VCaP (cell line): ENCODE results near the gene TPH1.

Experiments used
- H3K27ac ChIP-seq: fragments of 450-650 bp; 2 replicates; pipeline ENCODE4 v1.5.1; 2017
- TF ChIP-seq, protein P1 (sequence below): fragments of 450-650 bp; conservative IDR thresholded peaks from 2 replicates; pipeline ENCODE4 v1.5.1; 2017; ENCODE audit warnings: mild to moderate bottlenecking, moderate library complexity

TPH1 gene

DNA sequence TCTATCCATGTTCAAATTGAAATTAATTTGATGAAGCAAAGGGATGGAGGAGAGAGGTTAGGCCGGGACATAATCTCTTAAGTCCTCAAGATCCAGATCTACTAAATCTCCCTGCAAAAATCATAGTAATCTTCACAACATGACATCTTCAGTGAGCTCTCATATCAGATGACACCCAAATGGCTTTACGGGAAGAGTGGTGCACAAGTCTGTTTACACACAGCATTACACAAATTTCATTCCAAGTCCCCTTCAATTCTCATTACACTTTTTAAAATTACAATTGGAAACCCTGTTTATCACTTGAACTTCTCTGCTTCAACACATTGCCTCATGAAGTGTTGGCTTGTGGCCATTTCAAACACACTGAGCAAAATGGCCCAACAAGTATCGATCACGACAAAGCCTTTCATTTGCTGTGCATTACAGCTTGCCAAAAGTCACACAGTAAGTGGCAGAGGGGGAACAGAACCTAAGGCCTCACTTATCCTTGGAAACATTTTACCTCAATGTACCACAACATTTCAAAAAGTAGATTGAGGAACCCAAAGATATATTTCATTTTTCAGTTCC lies 17.9 kb upstream of the TPH1 start:
- TF ChIP-seq, protein P1, sequence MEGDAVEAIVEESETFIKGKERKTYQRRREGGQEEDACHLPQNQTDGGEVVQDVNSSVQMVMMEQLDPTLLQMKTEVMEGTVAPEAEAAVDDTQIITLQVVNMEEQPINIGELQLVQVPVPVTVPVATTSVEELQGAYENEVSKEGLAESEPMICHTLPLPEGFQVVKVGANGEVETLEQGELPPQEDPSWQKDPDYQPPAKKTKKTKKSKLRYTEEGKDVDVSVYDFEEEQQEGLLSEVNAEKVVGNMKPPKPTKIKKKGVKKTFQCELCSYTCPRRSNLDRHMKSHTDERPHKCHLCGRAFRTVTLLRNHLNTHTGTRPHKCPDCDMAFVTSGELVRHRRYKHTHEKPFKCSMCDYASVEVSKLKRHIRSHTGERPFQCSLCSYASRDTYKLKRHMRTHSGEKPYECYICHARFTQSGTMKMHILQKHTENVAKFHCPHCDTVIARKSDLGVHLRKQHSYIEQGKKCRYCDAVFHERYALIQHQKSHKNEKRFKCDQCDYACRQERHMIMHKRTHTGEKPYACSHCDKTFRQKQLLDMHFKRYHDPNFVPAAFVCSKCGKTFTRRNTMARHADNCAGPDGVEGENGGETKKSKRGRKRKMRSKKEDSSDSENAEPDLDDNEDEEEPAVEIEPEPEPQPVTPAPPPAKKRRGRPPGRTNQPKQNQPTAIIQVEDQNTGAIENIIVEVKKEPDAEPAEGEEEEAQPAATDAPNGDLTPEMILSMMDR: no peak
- peak overlapping the region; percentile 99 for H3K27ac ChIP-seq

DNA sequence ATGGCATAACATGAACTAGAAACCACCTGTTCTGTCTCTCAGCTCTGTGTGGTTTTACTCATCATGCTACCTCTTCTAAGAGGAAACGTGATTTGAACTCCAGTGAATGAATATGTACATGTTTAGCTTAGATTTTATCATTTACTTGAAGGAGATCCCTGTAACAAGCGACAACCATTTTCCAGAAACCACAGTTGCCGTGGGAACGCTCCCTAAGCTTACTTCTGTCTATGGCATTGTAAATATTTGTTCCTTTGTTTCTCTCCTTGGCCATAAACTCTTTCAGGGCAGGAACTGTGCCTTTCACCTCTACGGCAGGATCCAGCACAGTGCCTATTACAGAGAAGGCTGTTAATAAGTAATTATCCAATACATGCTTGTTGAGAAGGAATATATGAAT lies 17.1 kb upstream of the TPH1 start:
- H3K27ac ChIP-seq: peak overlapping the region; percentile 99
- TF ChIP-seq, protein P1: no peak

DNA sequence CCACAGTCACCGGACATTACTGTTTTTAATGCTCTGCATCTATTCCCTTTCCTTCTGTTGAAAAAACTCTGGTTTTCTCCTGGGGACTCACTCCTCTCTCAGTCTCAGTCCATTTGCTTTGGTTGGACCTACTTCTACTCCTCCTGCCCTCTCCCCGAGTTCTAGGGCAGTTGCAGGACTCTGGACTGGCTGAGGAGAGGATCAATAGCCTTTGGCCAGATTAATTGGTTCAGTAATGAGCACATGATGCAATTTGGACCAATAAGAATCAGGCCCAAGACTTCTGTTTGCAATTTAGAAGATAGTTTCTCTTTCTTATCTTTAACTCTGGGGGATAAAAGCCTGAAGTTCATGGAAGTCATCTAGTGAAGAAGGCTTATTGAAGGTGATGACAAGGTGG lies 15.3 kb upstream of the TPH1 start:
- TF ChIP-seq, protein P1: no peak
- H3K27ac ChIP-seq: peak overlapping the region; percentile 99

DNA sequence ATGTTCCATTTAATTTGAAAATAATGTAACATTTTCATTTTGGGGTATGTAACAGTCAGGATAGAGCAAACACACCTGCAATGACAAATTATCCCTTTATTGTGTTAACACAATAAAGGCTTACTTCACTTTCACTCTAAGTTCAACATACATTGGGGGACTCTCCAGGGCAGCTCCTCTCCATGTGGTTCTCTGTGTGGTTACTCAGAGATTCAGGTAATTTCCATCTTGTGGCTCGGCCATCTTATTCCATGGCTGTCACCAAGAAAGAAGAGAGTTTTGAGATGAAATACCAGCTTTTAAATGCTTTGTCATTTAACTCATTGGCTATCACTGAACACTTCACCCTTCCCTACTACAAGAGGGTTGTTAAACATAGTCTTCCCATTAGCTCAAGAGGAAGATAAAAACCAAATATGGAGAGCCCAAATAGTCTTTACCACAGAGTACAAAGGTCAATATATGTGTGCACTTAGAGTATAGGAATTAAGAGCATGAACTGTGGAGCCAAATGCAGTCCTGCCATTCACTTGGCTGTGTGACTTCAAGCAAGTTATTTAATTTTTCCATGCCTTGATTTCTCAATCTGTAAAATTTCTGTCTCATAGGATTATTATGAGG lies 10.6 kb upstream of the TPH1 start:
- no peak overlapping the region for H3K27ac ChIP-seq
- TF ChIP-seq, protein P1: no peak

DNA sequence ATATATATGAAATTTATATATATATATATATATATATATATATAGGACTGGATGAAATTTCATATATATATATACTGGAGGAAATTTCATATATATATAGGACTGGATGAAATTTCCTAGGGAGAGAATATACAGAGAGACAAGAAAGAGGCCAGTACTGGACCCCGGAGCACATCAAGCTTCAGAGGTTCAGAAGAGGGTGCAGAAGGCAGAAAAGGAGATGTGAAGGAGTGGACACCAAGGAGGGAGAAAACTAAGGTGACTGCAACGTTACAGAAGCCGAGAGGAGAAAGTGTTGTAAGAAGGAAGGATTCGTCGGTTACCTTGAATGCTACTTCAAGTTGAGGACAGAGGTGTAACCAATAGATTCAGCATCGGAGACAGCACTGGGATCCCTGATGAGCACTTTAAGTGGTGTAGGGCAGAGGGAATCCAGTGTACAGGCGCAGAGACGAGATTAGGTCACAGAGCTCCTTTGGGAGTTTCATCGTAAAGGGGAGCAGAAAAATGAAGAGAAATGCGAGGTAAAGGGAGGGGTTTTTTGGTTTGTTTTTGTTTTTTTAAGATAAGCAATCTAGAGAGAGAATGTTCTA lies 8.5 kb upstream of the TPH1 start:
- TF ChIP-seq, protein P1: no peak
- no peak overlapping the region for H3K27ac ChIP-seq

DNA sequence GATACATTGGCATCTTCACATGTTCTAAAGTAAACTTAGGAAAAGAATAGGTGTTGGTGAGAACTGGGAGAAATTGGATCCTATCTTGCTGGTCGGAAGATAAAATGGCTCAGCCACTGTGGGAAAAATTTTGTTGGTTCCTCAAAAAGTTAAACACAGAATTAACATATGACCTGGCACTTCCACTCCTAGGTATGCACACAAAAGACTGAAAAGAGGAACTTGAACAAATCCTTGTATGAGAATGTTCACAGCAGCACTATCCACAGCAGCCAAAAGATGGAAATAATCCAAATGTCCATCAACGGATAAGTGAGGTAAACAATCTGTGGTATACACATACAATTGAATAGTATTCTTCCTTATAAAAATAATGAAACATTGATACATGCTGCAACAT lies 4.8 kb upstream of the TPH1 start:
- no peak overlapping the region for H3K27ac ChIP-seq
- TF ChIP-seq, protein P1: no peak

DNA sequence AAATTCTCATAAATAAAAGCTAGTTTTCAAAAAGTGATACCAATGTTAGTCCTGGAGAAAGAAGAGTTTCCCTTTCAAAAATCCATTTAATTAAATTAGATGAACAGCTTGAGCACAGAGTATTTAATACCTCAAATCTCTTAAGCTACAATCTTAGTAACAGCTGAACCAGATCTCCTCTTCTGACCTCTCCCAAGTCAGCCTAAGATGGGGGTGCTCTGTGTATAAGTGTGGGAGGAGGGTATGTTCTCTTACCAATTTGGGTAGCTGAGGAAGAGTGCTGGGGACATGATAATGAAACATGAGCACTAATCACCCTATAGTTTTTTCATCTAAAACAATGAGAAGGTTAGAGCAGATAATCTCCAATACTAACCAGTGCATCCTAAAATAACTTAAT lies 9.6 kb downstream of the TPH1 start:
- no peak overlapping the region for H3K27ac ChIP-seq
- TF ChIP-seq, protein P1: no peak
